Esophagus squamous epithelium (tissue), 5 donors: ENCODE results near the gene CARS2. TPM values are rescaled to one million over a fixed set of nuclear protein-coding genes. Genes with fewer than 3 reads are reported as not detected.
"Not testable (repeated sequence)": the region's sequence is repeated elsewhere in the genome, so short reads cannot be mapped to it uniquely, and the experiment has no call there.

Source experiments
- DNase-seq: peaks from one replicate; lab custom pipeline; 2025; lab: John Stamatoyannopoulos, UW
- H3K27ac ChIP-seq, 4 donors: fragments of 200-600 bp; sonication (generic); one replicate each; pipeline ENCODE4 v1.5.1; 2016 to 2019; ENCODE audit warnings: mild to moderate bottlenecking in 1 of 4
- H3K27me3 ChIP-seq, 4 donors: fragments of 200-600 bp; sonication (generic); 1 replicate in 3 of 4; 2 replicates in 1 of 4; pipeline versions ENCODE4 v1.5.1 to v1.6.0; 2017 to 2021; ENCODE audit warnings: antibody characterized with exemption in 1 of 4
- H3K36me3 ChIP-seq, 3 donors: fragments of 200-600 bp; sonication (generic); one replicate each; pipeline ENCODE4 v1.5.1; 2016 to 2019
- H3K4me1 ChIP-seq, 3 donors: fragments of 200-600 bp; sonication (generic); one replicate each; pipeline ENCODE4 v1.5.1; 2017 to 2019
- H3K4me3 ChIP-seq, 4 donors: fragments of 200-600 bp; sonication (generic); 1 replicate in 3 of 4; 2 replicates in 1 of 4; pipeline ENCODE4 v1.5.1; 2016 to 2019; ENCODE audit warnings: mild to moderate bottlenecking in 2 of 4, moderate library complexity in 1 of 4
- H3K9me3 ChIP-seq, 3 donors: fragments of 200-600 bp; sonication (generic); one replicate each; pipeline ENCODE4 v1.5.1; 2016 to 2019
- POLR2A ChIP-seq, 4 donors: fragments of 450-650 bp; IDR thresholded peaks; one replicate each; pipeline ENCODE4 v1.6.1; 2017; ENCODE audit warnings: antibody characterized with exemption in 4 of 4, mild to moderate bottlenecking in 4 of 4, moderate library complexity in 3 of 4
- WGBS, 2 donors: methylation state at CpG; one replicate each; pipeline ENCODE4 v1.1.5; 2018; 5-methylcytosine and 5-hydroxymethylcytosine counted together
- intact Hi-C: fragments of 100-400 bp; cut with DNase I; formaldehyde crosslinking; loops from one replicate; pipeline ENCODE4 v1.15.0; 2022
- total RNA-seq, 4 donors: library from RNA; depleted of rRNA; stranded (reverse); fragments of >200 nt; gene quantifications; one replicate each; pipeline ENCODE4 v1.1.0, GENCODE V29; 2016
- TF ChIP-seq, protein P1 (sequence below), 6 experiments: fragments of 450-650 bp in 4 of 6; fragments of 200-600 bp in 2 of 6; sonication (generic) in 2 of 6; IDR thresholded peaks; one replicate each; pipeline ENCODE4 v1.5.1; 2016 to 2019; ENCODE audit warnings: antibody characterized with exemption in 6 of 6, mild to moderate bottlenecking in 4 of 6, moderate library complexity in 4 of 6
- donor health status: DM: yes; HTN: yes; CAD: no.

Gene CARS2
- total RNA-seq, 4 donors from 2014 or later, result 24.9 to 54.9 (median 33.5) TPM

DNA sequence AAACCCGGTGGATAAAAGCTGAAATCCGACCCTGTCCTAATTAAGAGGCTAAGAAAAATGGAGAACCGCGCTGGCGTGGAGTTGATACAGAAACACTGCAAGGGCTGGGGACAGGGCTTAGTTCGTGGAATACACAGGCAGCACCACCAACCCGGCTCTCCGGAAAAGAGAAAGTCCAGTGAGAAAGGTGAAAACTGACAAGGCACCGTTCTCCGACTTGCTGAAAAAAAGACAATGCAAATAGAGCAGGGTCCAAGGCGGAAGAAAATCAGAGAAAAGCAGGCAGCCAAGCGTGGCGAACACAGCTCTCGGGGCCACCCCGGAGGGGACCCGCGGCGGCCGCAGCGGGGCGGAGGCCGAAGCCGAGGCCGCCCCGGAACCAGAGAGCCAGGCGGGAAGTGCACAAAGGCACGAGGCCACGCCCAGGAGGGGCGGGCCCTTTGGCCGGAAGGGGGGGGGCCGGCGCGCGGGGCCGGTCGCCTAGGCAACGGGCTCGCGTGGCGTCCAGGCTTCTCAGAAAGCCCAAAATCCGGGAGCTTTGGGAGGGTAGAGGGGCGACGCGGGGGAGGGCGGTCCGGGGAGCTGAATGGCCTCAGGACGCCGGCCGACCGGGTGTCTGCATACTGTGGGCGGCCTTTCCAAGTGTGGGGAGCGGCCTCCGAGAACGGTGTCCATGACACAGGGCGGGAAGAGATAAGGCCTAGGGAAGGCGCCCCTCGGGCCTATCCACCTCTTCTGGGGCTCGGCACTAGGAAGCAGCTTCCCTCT lies 6.3 kb upstream of the CARS2 start:
- peaks cover 0 to 27% (median 15%) of the 10 kb centered on the region in 3 donors for H3K4me1 ChIP-seq
- H3K27ac ChIP-seq, result peak overlapping the region; percentile 99 to 100 (median 99)
- no peaks in the 10 kb centered on the region for H3K36me3 ChIP-seq
- 0 to 1% methylated on average over 22 to 26 of the region's 58 CpGs for WGBS, 2 donors
- no peaks in the 10 kb centered on the region for H3K27me3 ChIP-seq
- DNase-seq, result peak; percentile 67
- peak overlapping the region; percentile 77 to 99 (median 95) for H3K4me3 ChIP-seq
- TF ChIP-seq POLR2A (IDR thresholded peaks at IDR 0.05), result peak in 3 of 4 donors; percentile 48 to 91 (median 87)
- TF ChIP-seq, protein P1, sequence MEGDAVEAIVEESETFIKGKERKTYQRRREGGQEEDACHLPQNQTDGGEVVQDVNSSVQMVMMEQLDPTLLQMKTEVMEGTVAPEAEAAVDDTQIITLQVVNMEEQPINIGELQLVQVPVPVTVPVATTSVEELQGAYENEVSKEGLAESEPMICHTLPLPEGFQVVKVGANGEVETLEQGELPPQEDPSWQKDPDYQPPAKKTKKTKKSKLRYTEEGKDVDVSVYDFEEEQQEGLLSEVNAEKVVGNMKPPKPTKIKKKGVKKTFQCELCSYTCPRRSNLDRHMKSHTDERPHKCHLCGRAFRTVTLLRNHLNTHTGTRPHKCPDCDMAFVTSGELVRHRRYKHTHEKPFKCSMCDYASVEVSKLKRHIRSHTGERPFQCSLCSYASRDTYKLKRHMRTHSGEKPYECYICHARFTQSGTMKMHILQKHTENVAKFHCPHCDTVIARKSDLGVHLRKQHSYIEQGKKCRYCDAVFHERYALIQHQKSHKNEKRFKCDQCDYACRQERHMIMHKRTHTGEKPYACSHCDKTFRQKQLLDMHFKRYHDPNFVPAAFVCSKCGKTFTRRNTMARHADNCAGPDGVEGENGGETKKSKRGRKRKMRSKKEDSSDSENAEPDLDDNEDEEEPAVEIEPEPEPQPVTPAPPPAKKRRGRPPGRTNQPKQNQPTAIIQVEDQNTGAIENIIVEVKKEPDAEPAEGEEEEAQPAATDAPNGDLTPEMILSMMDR (IDR thresholded peaks at IDR 0.05), result no peak
- intact Hi-C loops, result loop anchor here (10.0 kb wide), 1 partner anchor 97 kb away; the partner anchor contains the start of gene NAXD
- no peaks in the 10 kb centered on the region for H3K9me3 ChIP-seq

- peak overlapping the region; percentile 87 to 95 (median 94) for H3K27ac ChIP-seq
- H3K36me3 ChIP-seq, result peaks cover 0 to 19% (median 0%) of the 10 kb centered on the region in 3 donors
- H3K4me1 ChIP-seq, result peaks cover 16 to 63% (median 34%) of the 10 kb centered on the region in 3 donors
- WGBS, 2 donors, result 54 to 56% methylated on average over 6 to 8 of the region's 8 CpGs
- no peak for DNase-seq
- TF ChIP-seq POLR2A (IDR thresholded peaks at IDR 0.05), result no peak
- TF ChIP-seq, protein P1 (IDR thresholded peaks at IDR 0.05), result no peak
- intact Hi-C loops, result loop anchor here (10.0 kb wide), 1 partner anchor 208 kb away; the partner anchor contains the start of gene ANKRD10
- no peaks in the 10 kb centered on the region for H3K27me3 ChIP-seq
- H3K4me3 ChIP-seq, result peak overlapping the region; percentile 64 to 88 (median 80)
- no peaks in the 10 kb centered on the region for H3K9me3 ChIP-seq
Observed at GRCh38 chr13:110706570-110707372, 855 bp upstream of the CARS2 start.

DNA sequence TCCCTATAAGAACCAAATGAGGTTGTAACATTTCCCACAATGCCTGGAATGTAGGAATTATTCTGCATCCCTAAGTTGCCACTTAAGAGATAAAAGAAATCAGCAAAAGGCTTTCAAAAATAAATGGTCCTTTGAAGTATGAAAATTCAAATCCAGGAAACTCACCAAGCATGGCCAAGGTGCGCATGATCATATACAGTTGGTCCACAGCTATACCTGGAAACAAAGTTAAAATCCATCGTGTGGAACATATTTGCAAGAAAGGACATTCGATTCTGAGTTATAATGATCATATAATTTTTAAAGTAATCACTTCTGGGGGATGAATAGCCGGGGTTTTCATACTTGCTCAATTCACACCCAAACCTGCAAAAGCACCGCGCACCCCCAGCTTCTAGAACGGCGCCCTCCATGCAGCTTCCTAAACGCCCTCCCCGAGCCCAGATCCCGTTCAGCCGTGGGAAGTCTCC lies 525 bp downstream of the CARS2 start:
- Histone ChIP-seq H3K27ac (peak overlapping the region; percentile 87 to 95 (median 94)), H3K27me3 (no peaks in the 10 kb centered on the region), H3K9me3 (no peaks in the 10 kb centered on the region), H3K36me3 (peaks cover 0 to 31% (median 11%) of the 10 kb centered on the region in 3 donors), H3K4me1 (peaks cover 16 to 53% (median 28%) of the 10 kb centered on the region in 3 donors), H3K4me3 (peak overlapping the region; percentile 64 to 88 (median 80))
- intact Hi-C loops, result loop anchor here (10.0 kb wide), 1 partner anchor 209 kb away; the partner anchor contains the start of gene ANKRD10
- WGBS, 2 donors, result 2 to 5% methylated on average over 9 to 12 of the region's 12 CpGs
- no peak for TF ChIP-seq POLR2A (IDR thresholded peaks at IDR 0.05)
- DNase-seq, result no peak

- H3K36me3 ChIP-seq, result peaks cover 8 to 57% (median 24%) of the 10 kb centered on the region in 3 donors
- H3K9me3 ChIP-seq, result no peaks in the 10 kb centered on the region
- DNase-seq, result no peak
- peak overlapping the region in 1 of 4 donors; percentile 10 for H3K27ac ChIP-seq
- WGBS, 2 donors, result 79 to 87% methylated on average over 12 to 13 of the region's 15 CpGs
- intact Hi-C loops, result loop anchor here (10.0 kb wide), 1 partner anchor 212 kb away; the partner anchor contains the start of gene ANKRD10
- peaks cover 16 to 53% (median 28%) of the 10 kb centered on the region in 3 donors for H3K4me1 ChIP-seq
- TF ChIP-seq POLR2A (IDR thresholded peaks at IDR 0.05), result no peak
- no peaks in the 10 kb centered on the region for H3K27me3 ChIP-seq
- no peak overlapping the region for H3K4me3 ChIP-seq
Observed at GRCh38 chr13:110702591-110703526, 3.1 kb downstream of the CARS2 start.

DNA sequence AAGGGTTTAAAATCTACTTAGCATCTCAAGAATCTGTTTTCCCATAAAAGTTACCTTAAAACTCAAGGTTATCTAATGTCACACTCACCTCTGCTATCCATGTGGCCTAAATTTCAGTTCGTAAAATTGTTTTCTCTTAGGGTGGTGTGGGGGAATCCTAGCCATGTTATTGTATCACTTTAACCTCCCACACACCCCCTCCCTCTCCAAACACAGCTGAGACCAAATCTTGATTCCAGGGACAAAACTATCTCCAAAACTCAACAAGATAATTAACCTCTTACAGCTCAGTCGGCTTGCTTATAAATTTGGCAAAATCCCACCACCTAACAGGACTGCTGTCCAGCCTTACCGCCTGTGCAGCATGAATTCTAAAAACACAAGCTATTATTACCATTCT lies 3.8 kb downstream of the CARS2 start:
- peaks cover 16 to 46% (median 28%) of the 10 kb centered on the region in 3 donors for H3K4me1 ChIP-seq
- TF ChIP-seq, protein P1 (IDR thresholded peaks at IDR 0.05), result no peak
- no peak for TF ChIP-seq POLR2A (IDR thresholded peaks at IDR 0.05)
- no peaks in the 10 kb centered on the region for H3K27me3 ChIP-seq
- 35 to 56% methylated on average over 3 of the region's 3 CpGs for WGBS, 2 donors
- peak overlapping the region in 2 of 4 donors; percentile 10 to 34 for H3K27ac ChIP-seq
- DNase-seq, result no peak
- no peaks in the 10 kb centered on the region for H3K9me3 ChIP-seq
- no peak overlapping the region for H3K4me3 ChIP-seq
- intact Hi-C loops, result loop anchor here (10.0 kb wide), 1 partner anchor 213 kb away; the partner anchor contains the start of gene ANKRD10
- peaks cover 8 to 64% (median 24%) of the 10 kb centered on the region in 3 donors for H3K36me3 ChIP-seq

- H3K27me3 ChIP-seq, H3K4me3 ChIP-seq, DNase-seq, H3K27ac ChIP-seq, H3K9me3 ChIP-seq: not testable (repeated sequence)
- H3K36me3 ChIP-seq, result peaks cover 8 to 75% (median 24%) of the 10 kb centered on the region in 3 donors
- intact Hi-C loops, result loop anchor here (10.0 kb wide), 1 partner anchor 214 kb away; the partner anchor contains the start of gene ANKRD10
- WGBS, 2 donors, result 91 to 98% methylated on average over 5 to 7 of the region's 7 CpGs
- H3K4me1 ChIP-seq, result peaks cover 12 to 37% (median 23%) of the 10 kb centered on the region in 3 donors
Observed at GRCh38 chr13:110701061-110701460, 4.9 kb downstream of the CARS2 start.
